Measurements from ENCODE around the gene GCK. TPM values are rescaled to one million over a fixed set of nuclear protein-coding genes. Genes with fewer than 3 reads are reported as not detected.

Gene GCK
- total RNA-seq, 2 donors from 2014 or later = 1.3 to 2.1 TPM

DNA sequence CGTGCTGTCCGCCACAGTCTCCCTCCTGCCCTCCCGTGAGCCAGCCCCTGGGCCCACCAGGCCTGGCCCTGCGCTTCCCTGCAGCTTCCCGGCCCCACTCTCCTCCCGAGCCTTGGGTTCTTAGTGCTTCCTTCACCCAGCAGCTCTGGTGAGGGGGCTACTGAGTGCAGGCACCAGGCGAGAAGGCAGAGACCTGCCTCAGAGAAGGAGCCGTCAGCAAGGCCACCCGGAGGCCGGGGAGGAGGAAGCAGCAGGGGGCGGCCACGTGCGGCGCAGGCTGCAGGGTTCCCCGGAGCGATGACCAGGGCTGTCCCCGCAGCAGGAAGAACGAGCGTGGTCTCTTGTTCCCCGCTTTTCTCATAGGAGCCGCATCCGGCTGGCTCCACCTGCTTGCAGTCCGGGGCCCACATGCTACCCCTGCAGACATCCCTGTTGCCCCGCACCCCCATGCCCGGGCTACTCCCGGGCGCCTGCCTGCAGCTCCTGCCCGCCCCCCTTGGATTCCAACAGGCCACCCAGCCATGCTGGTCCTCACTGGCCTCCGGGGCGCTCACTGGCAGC is 32.1 kb upstream of the GCK start:
- 66 to 81% methylated on average over 20 to 30 of the region's 30 CpGs for WGBS, 2 donors
- TF ChIP-seq, protein P1, sequence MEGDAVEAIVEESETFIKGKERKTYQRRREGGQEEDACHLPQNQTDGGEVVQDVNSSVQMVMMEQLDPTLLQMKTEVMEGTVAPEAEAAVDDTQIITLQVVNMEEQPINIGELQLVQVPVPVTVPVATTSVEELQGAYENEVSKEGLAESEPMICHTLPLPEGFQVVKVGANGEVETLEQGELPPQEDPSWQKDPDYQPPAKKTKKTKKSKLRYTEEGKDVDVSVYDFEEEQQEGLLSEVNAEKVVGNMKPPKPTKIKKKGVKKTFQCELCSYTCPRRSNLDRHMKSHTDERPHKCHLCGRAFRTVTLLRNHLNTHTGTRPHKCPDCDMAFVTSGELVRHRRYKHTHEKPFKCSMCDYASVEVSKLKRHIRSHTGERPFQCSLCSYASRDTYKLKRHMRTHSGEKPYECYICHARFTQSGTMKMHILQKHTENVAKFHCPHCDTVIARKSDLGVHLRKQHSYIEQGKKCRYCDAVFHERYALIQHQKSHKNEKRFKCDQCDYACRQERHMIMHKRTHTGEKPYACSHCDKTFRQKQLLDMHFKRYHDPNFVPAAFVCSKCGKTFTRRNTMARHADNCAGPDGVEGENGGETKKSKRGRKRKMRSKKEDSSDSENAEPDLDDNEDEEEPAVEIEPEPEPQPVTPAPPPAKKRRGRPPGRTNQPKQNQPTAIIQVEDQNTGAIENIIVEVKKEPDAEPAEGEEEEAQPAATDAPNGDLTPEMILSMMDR (IDR thresholded peaks at IDR 0.05) = no peak
- no peak for TF ChIP-seq POLR2A (IDR thresholded peaks at IDR 0.05)
- intact Hi-C loops (cut with DNase I) = no loop called here
- Histone ChIP-seq H3K36me3 (replicated peaks in 1 of 2; ENCODE audit: insufficient read depth in 1 of 2, low read depth in 2 of 2) (no peaks in the 10 kb centered on the region), H3K9me3 (no peaks in the 10 kb centered on the region), H3K4me1 (peaks cover 24% of the 10 kb centered on the region), H3K27ac (no peak overlapping the region), H3K27me3 (no peaks in the 10 kb centered on the region), H3K4me3 (no peak overlapping the region)
- DNase-seq (peak in 1 of 4 donors; percentile 8), ATAC-seq (no peak)

DNA sequence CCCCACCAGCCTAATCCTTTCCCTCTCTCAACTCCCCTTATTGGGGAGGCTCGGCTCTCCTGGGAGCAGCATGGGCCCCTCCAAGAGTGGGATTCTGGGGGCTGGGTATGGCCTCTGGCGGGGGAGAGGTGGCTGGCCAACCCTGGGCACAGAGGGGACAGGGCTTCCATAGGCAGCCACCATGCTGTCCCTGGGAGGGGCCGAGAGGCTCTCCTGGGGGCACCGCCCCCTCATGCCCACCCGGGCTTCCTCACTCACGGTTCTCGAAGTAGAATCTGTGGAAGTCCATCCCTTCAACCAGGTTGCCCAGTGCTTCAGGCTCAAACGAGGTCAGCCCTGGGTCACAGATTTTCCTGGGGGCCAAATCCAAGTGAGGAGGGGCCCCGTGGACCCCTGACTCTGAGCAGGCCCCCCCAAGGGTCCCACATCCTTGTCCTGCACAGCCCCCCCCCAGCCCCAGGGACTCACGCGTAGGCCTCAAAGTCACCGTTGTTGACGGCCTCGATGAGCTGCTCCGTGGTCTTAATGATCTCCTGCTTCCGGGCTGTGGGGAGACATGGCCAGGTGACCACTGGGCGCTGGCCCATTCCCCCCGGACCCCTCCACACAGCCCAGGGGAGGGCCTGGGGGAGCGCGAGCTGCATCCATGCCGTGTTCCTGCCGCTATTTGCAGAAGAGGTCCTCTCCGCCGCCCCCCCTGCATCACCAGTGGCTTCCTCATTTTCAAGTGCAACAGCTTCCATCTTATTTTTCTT is 31.3 kb upstream of the GCK start:
- TF ChIP-seq POLR2A (IDR thresholded peaks at IDR 0.05) = no peak
- TF ChIP-seq, protein P1 (IDR thresholded peaks at IDR 0.05) = no peak
- Histone ChIP-seq H3K4me3 (no peak overlapping the region), H3K27me3 (no peaks in the 10 kb centered on the region), H3K27ac (no peak overlapping the region), H3K36me3 (replicated peaks in 1 of 2; ENCODE audit: insufficient read depth in 1 of 2, low read depth in 2 of 2) (no peaks in the 10 kb centered on the region), H3K9me3 (no peaks in the 10 kb centered on the region), H3K4me1 (peaks cover 24% of the 10 kb centered on the region)
- peak in 2 of 4 donors; percentile 3 to 7 for DNase-seq
- intact Hi-C loops (cut with DNase I) = no loop called here
- no peak for ATAC-seq
- 86 to 88% methylated on average over 23 to 24 of the region's 24 CpGs for WGBS, 2 donors

DNA sequence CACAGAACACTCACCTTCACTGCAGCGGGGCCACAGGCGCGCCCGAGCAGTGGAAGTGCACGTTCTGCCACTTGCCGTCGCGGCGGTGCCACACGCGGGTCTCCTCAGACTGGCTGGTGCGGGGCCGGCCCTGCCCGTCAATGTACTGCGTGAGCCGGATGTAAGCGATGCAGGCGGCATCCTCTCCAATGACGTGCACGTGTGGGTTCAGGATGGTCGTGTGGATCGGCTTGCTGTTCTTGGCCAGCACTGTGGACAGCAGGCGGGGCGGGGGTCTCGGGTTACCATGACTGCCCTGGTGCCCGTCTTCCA is 30.8 kb upstream of the GCK start:
- Histone ChIP-seq H3K4me1 (peaks cover 20% of the 10 kb centered on the region), H3K4me3 (no peak overlapping the region), H3K36me3 (replicated peaks in 1 of 2; ENCODE audit: insufficient read depth in 1 of 2, low read depth in 2 of 2) (no peaks in the 10 kb centered on the region), H3K27me3 (no peaks in the 10 kb centered on the region), H3K27ac (no peak overlapping the region), H3K9me3 (no peaks in the 10 kb centered on the region)
- 93 to 97% methylated on average over 20 to 23 of the region's 26 CpGs for WGBS, 2 donors
- intact Hi-C loops (cut with DNase I) = no loop called here
- DNase-seq (peak in 1 of 4 donors; percentile 4), ATAC-seq (no peak)
- TF ChIP-seq POLR2A (IDR thresholded peaks at IDR 0.05) = no peak
- TF ChIP-seq, protein P1 (IDR thresholded peaks at IDR 0.05) = no peak

DNA sequence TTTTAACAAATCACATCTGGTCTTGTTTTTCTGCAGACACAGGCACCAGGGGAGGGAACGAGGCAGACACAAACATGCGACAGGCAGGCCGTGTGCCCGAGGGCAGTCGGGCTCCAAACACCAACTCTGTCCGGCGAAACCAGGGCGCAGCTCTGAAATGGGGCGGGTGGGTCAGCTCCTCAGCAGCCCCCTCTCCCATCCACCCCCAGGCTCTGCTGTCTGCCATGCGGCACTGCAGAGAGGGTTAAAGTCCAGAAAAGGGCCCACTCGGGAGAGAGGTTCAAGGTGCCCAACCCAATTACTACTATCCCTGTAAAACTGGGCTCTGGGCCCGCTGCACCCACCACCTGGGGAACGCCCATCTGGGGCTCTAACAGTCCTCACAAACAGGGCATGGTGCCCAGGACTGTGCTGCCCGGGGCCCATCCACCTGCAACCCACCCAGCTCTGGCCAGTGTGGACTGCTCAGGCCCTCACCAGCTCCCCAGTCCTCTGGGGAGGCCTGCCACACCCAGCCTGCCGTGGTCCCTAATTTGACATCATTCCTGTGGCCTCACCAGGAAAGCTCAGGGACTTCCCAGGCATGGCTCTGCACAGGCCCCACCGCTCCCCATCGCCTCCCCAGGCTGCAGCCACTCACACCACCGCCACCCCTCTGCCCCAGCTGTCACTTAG is 30.3 kb upstream of the GCK start:
- Histone ChIP-seq H3K36me3 (replicated peaks in 1 of 2; ENCODE audit: insufficient read depth in 1 of 2, low read depth in 2 of 2) (no peaks in the 10 kb centered on the region), H3K27me3 (no peaks in the 10 kb centered on the region), H3K4me1 (peaks cover 15% of the 10 kb centered on the region), H3K4me3 (no peak overlapping the region), H3K27ac (no peak overlapping the region), H3K9me3 (no peaks in the 10 kb centered on the region)
- intact Hi-C loops (cut with DNase I) = no loop called here
- WGBS, 2 donors = 92 to 98% methylated on average over 13 to 17 of the region's 18 CpGs
- ATAC-seq (no peak), DNase-seq (no peak)
- no peak for TF ChIP-seq POLR2A (IDR thresholded peaks at IDR 0.05)
- TF ChIP-seq, protein P1 (IDR thresholded peaks at IDR 0.05) = no peak
